GF-D8 (cell line): ENCODE results near the gene PRKG1.

ENCODE experiments used
- DNase-seq: peaks from one replicate; lab custom pipeline; 2025; lab: John Stamatoyannopoulos, UW

Gene PRKG1

GRCh38 chr10:52314822-52315552, 1240.7 kb downstream of the PRKG1 start:
- DNase-seq: no peak

DNA sequence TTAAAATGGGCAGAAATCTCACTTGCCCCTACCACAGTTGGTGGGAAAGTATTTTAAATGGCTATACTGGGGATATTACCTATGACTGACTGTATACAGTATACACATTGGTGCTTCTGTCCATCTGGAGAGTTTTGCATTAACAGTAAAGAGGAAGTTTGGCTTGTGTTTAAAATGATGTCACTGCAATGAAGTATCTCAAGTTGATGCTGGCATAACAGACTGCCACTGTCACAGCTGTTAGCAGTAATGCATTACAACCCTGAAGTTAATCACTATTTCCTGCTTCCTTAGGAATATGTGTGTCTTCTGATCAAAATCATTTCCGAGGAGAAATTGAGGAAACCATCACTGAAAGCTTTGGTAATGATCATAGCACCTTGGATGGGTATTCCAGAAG, 1241.7 kb downstream of the PRKG1 start:
- no peak for DNase-seq

- no peak for DNase-seq
Observed at GRCh38 chr10:52316500-52316899, 1242.2 kb downstream of the PRKG1 start.

- DNase-seq: no peak
Observed at GRCh38 chr10:52318136-52318701, 1243.9 kb downstream of the PRKG1 start.

DNA sequence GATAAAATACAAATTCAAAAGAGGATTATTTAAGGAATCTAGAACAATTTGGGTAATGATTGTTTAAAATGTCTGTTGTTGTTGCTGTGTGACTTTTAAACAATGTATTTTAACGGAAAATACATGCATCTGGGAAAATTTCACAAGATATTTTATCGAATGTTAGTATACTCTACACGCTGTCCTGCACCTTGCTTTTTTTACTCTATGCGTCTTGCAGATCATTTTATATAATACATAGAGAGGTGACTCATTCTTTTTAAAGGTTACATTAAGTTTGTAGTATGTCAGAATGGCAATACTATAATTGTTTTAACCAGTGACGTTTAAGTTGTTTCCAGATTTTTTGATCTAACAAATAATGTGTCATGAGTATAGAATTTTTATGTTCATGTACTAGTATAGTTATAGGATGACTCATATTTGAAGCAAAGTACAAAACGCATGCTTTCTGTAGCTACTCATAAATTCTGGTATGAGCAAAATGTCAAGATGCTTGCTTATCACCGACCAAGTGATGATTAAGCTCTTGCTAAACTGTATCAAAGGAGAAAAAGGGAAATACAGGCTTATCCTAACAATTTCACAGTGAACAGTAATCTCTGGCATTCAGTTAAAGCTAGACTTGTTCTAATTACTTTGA, 1244.7 kb downstream of the PRKG1 start:
- no peak for DNase-seq

DNA sequence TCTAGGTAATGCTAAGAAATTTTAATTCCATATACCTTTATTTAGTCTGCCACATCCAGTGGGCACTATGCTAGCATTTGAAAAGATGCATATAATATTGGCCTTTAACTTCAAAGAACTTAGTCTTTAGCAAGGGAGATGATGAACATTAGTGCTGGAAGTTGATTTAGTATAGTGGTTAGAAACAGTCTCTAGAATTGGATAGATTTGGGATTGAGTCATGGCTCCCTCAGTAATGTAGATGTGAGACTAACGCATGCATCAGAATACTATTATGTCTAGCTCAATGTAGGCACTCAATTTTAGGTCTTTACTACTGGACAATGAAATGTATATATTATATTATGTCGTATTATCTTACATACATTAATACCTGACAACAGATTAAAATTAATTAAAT, 1245.6 kb downstream of the PRKG1 start:
- DNase-seq: no peak

DNA sequence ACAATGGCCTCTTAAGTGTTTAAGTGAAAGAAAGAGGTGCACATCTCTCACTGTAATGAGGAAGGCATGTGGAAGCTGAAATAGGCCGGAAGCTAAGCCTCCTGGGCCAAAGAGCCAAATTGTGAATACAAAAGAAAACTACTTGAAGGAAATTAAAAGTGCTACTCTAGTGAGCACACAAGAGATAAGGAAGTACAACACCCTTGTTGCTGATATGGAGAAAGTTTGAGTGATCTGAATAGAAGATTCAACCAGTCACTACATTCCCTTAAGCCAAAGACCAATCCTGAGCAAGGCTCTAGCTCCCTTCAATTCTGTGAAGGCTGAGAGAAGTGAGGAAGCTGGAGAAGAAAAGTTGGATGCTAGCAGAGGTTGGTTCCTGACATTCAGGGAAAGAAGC, 1248.0 kb downstream of the PRKG1 start:
- no peak for DNase-seq

DNA sequence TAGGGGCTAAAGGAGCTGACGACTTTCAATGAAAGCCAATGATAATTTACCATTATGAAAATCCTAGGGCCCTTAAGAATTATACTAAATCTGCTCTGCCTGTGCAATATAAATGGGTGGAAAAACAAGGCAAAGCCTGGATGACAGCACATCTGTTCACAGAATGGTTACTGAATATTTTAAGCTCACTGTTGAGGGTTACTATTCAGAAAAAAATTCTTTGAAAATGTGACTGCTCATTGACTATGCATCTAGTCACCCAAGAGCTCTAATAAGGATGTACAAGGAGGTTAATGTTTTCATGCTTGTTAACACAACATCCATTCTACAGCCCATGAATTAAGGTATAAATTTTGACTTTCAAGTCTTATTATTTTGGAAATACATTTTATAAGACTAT, 1248.6 kb downstream of the PRKG1 start:
- DNase-seq: no peak

GRCh38 chr10:52326382-52326781, 1252.1 kb downstream of the PRKG1 start:
- no peak for DNase-seq

GRCh38 chr10:52331638-52332364, 1257.5 kb downstream of the PRKG1 start:
- DNase-seq: no peak

DNA sequence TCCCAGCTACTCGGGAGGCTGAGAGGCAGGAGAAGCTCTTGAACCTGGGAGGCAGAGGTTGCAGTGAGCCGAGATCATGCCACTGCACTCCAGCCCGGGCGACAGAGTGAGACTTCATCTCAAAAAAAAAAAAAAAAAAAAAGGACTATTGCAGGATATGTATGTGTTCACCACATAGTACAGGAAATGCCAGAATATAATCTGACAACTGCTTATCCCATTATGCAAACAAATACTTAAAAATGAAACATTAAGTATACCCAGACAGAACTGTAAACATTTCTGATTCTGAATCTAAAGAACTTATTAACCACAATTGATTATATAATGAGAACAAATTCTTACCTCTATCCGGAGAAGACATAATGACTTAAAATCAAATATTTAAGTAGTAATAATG, 1258.5 kb downstream of the PRKG1 start:
- no peak for DNase-seq

DNA sequence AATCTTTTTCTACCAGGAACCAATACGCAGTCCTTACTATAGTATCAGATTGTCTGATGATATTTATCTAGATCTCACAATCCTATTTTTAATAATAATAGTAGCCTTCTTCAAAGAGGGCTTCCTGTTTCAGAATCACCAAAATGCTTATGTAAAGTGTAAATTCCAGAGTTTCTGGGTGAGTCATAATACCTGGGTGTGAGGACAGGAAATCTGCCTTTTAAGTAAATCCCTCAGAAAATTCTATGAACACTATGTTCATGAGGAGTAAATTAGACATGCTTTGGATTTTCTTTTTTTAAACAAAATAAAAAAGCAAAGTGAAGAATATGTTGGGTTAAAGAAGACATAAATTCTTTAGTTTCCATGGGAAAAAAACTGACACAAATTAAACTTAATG, 1260.3 kb downstream of the PRKG1 start:
- no peak for DNase-seq

DNA sequence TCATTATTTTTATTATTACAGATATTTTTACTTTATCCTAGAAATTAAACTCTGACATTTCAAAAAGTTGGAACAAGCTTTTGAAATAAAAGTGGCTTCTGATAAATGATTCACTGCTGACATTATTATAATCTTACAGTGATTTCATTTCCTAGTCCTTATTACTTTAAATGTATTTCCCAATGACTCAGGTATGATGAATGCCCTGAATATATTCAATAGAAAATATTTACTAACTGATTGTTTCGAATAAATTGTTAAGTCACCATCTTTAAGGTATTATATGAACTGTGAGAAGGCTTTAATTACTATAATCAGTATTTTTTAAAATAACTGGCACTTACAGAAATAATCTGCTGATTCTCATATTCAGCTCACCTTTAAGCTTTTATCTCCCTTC, 1261.4 kb downstream of the PRKG1 start:
- no peak for DNase-seq

DNA sequence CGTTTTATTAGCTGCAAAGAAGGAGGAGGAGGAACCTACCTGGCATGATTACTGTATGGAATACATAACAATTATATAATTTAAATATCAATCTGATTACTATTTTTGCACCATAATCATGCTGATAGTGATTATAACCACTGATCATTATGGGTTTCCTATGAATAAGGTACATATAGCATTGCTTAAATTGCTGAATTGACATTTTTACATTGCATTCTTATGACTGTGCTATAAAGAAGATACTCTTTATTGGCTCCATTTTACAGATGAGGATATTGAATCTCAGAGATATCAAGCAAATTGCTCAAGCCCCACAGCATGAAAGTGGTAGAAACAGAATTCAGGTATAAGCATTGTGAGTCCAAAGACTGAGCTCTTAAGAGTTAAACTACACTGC, 1262.9 kb downstream of the PRKG1 start:
- DNase-seq: no peak

DNA sequence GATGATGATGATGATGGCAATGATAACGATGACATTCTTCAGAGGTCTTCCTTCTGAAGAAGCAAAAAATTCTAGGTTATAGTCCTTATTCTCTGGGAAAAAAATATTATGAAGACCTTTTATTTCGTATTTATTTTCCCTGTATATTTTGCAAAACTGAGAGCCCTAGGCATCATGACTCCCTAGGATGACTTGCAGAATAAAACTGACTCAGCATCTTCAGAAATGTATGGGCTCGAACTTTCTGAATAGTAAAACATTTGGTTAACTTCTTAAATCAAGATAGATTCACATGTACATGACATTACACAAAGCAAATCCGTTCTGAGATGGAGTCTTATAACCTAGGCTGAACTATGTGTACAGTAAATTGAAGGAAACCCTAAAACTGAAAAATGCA, 1269.2 kb downstream of the PRKG1 start:
- DNase-seq: no peak

- no peak for DNase-seq
Observed at GRCh38 chr10:52346394-52347326, 1272.4 kb downstream of the PRKG1 start.

DNA sequence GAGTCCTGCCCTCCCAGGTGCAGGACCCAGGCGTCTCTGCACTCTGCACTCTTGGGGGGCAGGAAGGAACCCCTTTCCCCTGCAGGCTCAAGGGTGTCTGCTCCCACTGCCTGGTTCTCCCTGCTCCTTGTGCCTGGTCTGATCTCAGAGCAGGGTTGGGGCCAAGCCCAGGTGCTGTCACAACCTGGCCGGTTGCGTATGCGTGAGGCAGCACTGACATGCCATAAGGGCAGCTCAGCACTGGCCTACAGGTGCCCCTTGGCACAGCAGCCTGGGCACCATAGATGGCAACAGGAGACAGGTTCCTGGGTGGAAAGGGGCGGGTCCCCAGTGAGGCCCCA, 1273.0 kb downstream of the PRKG1 start:
- DNase-seq: no peak
